Panc1 (cell line): Measurements from ENCODE around the gene ITGA2. TPM values are rescaled to one million over a fixed set of nuclear protein-coding genes. Genes with fewer than 3 reads are reported as not detected.

Experiments used
- ATAC-seq: fragments of 200-7000 bp; cut with Tn5 transposase; 2 replicates; pipeline ENCODE4 v1.9.1; 2020; ENCODE audit warnings: mild to moderate bottlenecking, moderate library complexity
- BruUV-seq: library from RNA; stranded (reverse); fragments of 400-500 nt; replicated peaks from 2 replicates; lab custom pipeline; 2021; lab: Mats Ljungman, UMichigan
- CTCF ChIA-PET: fragments of 300-600 bp; sonication (Branson Sonifier 250); formaldehyde crosslinking; loops from one replicate; lab custom pipeline; 2022; ENCODE audit warnings: antibody characterized with exemption; lab: Charles Lee
- POLR2A ChIA-PET: fragments of 300-600 bp; sonication (Branson Sonifier 250); formaldehyde crosslinking; loops from one replicate; lab custom pipeline; 2022; ENCODE audit warnings: antibody characterized with exemption; lab: Charles Lee
- DNase-seq: peaks from one replicate; pipeline ENCODE4 v3.0.0-alpha.2; 2010; ENCODE audit warnings: low read depth, low spot score
- H3K27ac ChIP-seq: 2 replicates; pipeline ENCODE4 v1.5.1; 2011; ENCODE audit warnings: mild to moderate bottlenecking, low read length, inconsistent platforms
- H3K27me3 ChIP-seq: fragments of 200-500 bp; sonication (Bioruptor generic); 2 replicates; pipeline ENCODE4 v1.6.0; 2014; ENCODE audit warnings: low read length, inconsistent platforms; ENCODE audit not compliant: control insufficient read depth, insufficient read depth
- H3K36me3 ChIP-seq: fragments of 200-500 bp; sonication (Bioruptor generic); 2 replicates; pipeline ENCODE4 v1.5.1; 2014; ENCODE audit warnings: inconsistent platforms, mild to moderate bottlenecking, low read length, moderate library complexity; ENCODE audit not compliant: control insufficient read depth, insufficient read depth
- H3K4me1 ChIP-seq: 2 replicates; pipeline ENCODE4 v1.5.1; 2011; ENCODE audit warnings: inconsistent platforms, mild to moderate bottlenecking, low read length, moderate library complexity; ENCODE audit not compliant: control insufficient read depth, insufficient read depth
- H3K4me3 ChIP-seq, 2 experiments: 2 replicates each; pipeline ENCODE4 v1.5.1; 2011 to 2012; ENCODE audit warnings: low read depth in 2 of 2, low read length in 2 of 2, mild to moderate bottlenecking in 2 of 2, inconsistent platforms in 1 of 2, moderate library complexity in 1 of 2
- H3K9me3 ChIP-seq: fragments of 200-500 bp; sonication (Bioruptor generic); 2 replicates; pipeline ENCODE4 v1.5.1; 2014; ENCODE audit warnings: low read depth, mild to moderate bottlenecking, inconsistent platforms, low read length, moderate library complexity; ENCODE audit not compliant: control insufficient read depth, insufficient read depth
- CTCF ChIP-seq: fragments of 450-650 bp; IDR thresholded peaks from 2 replicates; pipeline ENCODE4 v1.5.1; 2017; ENCODE audit warnings: mild to moderate bottlenecking
- POLR2AphosphoS5 ChIP-seq: IDR thresholded peaks from 2 replicates; pipeline ENCODE4 v1.6.1; 2012; ENCODE audit warnings: mild to moderate bottlenecking, low read depth, low read length, moderate library complexity
- REST ChIP-seq, 2 experiments: IDR thresholded peaks; 2 replicates each; pipeline ENCODE4 v1.6.1; 2011 to 2012; ENCODE audit warnings: low read depth in 2 of 2, control low read depth in 1 of 2, low read length in 1 of 2, mild to moderate bottlenecking in 1 of 2, moderate library complexity in 1 of 2; ENCODE audit not compliant: insufficient read depth in 1 of 2
- SIN3A ChIP-seq: IDR thresholded peaks from 2 replicates; pipeline ENCODE4 v1.6.1; 2012; ENCODE audit warnings: low read depth, mild to moderate bottlenecking, low read length, moderate library complexity, borderline replicate concordance; ENCODE audit not compliant: insufficient read depth
- TCF7L2 ChIP-seq: IDR thresholded peaks from 2 replicates; pipeline ENCODE4 v1.6.1; 2011; ENCODE audit warnings: mild to moderate bottlenecking, low read depth, low read length, inconsistent platforms
- in situ Hi-C: cut with HindIII; loops from 2 replicates; pipeline ENCODE4 v1.10.0; 2016; ENCODE audit warnings: low sequenced_read_pairs, low pct_unique_long_range_greater_than_20kb
- intact Hi-C: fragments of 100-400 bp; cut with micrococcal nuclease; formaldehyde crosslinking; loops from one replicate; pipeline ENCODE4 v1.10.0; 2022; ENCODE audit not compliant: unreplicated experiment
- total RNA-seq: library from RNA; stranded (reverse); gene quantifications from one replicate; pipeline ENCODE4 v1.2.1, GENCODE V29; 2021; ENCODE audit not compliant: unreplicated experiment

The ITGA2 gene
- total RNA-seq, 1 experiment from 2014 or later: 41.8 TPM

- H3K9me3 ChIP-seq: no peaks in the 10 kb centered on the region
- no peak overlapping the region for H3K27ac ChIP-seq
- no peak for TF ChIP-seq SIN3A
- no peak for TF ChIP-seq CTCF
- TF ChIP-seq TCF7L2: no peak
- TF ChIP-seq REST (IDR thresholded peaks at IDR 0.05; ENCODE audit: insufficient read depth in 1 of 2, low read depth in 2 of 2, low read length in 1 of 2): no peak
- no peak for TF ChIP-seq POLR2AphosphoS5
- no peak overlapping the region for H3K4me3 ChIP-seq
- ChIA-PET POLR2A (no interaction called here), CTCF (no interaction called here)
- in situ Hi-C loops: no loop called here
- no peaks in the 10 kb centered on the region for H3K4me1 ChIP-seq
- DNase-seq: no peak
- no peak for ATAC-seq
- no TSS peak for BruUV-seq
- intact Hi-C loops: no loop called here
- no peaks in the 10 kb centered on the region for H3K27me3 ChIP-seq
- peaks cover 26% of the 10 kb centered on the region; the same call in 1 of the 2 replicates for H3K36me3 ChIP-seq
Measured at GRCh38 chr5:53099546-53099945, 110.4 kb downstream of the ITGA2 start.

- ATAC-seq (no peak), DNase-seq (no peak)
- H3K4me3 ChIP-seq: no peak overlapping the region
- in situ Hi-C loops (no loop called here), intact Hi-C loops (no loop called here)
- no peak overlapping the region for H3K27ac ChIP-seq
- ChIA-PET CTCF (no interaction called here), POLR2A (no interaction called here)
- H3K4me1 ChIP-seq: no peaks in the 10 kb centered on the region
- no peaks in the 10 kb centered on the region for H3K9me3 ChIP-seq
- no peak for TF ChIP-seq SIN3A
- TF ChIP-seq REST (IDR thresholded peaks at IDR 0.05; ENCODE audit: insufficient read depth in 1 of 2, low read depth in 2 of 2, low read length in 1 of 2): no peak
- TF ChIP-seq CTCF: no peak
- TF ChIP-seq TCF7L2: no peak
- TF ChIP-seq POLR2AphosphoS5: no peak
- peaks cover 26% of the 10 kb centered on the region; the same call in 1 of the 2 replicates for H3K36me3 ChIP-seq
- BruUV-seq: no TSS peak
- no peaks in the 10 kb centered on the region for H3K27me3 ChIP-seq
Measured at GRCh38 chr5:53100606-53101005, 111.5 kb downstream of the ITGA2 start.
